Glutamatergic neuron (in vitro differentiated cells): ENCODE measurements around the gene PPP1R18. TPM values are rescaled to one million over a fixed set of nuclear protein-coding genes. Genes with fewer than 3 reads are reported as not detected.
A peak's percentile ranks its signal among the peaks of the same experiment; 100 is the strongest.

Experiments
- DNase-seq: peaks from one replicate; pipeline ENCODE4 v3.0.0; 2022
- H3K27ac Mint-ChIP-seq: one replicate; pipeline ENCODE4 v1.8.0; 2020; ENCODE audit warnings: mild to moderate bottlenecking, mixed read lengths, inconsistent platforms; ENCODE audit not compliant: unreplicated experiment
- H3K27me3 Mint-ChIP-seq: one replicate; pipeline ENCODE4 v1.8.0; 2020; ENCODE audit warnings: mild to moderate bottlenecking, moderate library complexity, mixed read lengths, inconsistent platforms; ENCODE audit not compliant: unreplicated experiment
- H3K36me3 Mint-ChIP-seq: one replicate; pipeline ENCODE4 v1.8.0; 2020; ENCODE audit warnings: mild to moderate bottlenecking, mixed read lengths, inconsistent platforms; ENCODE audit not compliant: unreplicated experiment
- H3K4me1 Mint-ChIP-seq: one replicate; pipeline ENCODE4 v1.8.0; 2020; ENCODE audit warnings: mild to moderate bottlenecking, low read depth, mixed read lengths, inconsistent platforms; ENCODE audit not compliant: unreplicated experiment
- H3K4me3 Mint-ChIP-seq: one replicate; pipeline ENCODE4 v1.8.0; 2020; ENCODE audit warnings: mild to moderate bottlenecking, mixed read lengths, inconsistent platforms; ENCODE audit not compliant: unreplicated experiment
- H3K9me3 Mint-ChIP-seq: one replicate; pipeline ENCODE4 v1.8.0; 2020; ENCODE audit warnings: mild to moderate bottlenecking, moderate library complexity, mixed read lengths, inconsistent platforms; ENCODE audit not compliant: unreplicated experiment
- total RNA-seq: library from RNA; stranded (reverse); fragmentation: NEBNext Ultra II Directional; extraction: Animal tissue kit (Norgen Biotek cat#: 25700); gene quantifications from one replicate; pipeline ENCODE4 v1.2.1, GENCODE V29; 2021; ENCODE audit not compliant: unreplicated experiment
- TF ChIP-seq, protein P1 (sequence below): fragments of 200-600 bp; sonication (generic); IDR thresholded peaks from one replicate; pipeline ENCODE4 v1.5.0; 2021; ENCODE audit not compliant: partially characterized antibody, unreplicated experiment

The PPP1R18 gene
- total RNA-seq, 1 donor from 2014 or later: 175 TPM

- Mint-ChIP-seq H3K4me1 (peaks cover 35% of the 10 kb centered on the region), H3K9me3 (peaks cover 19% of the 10 kb centered on the region), H3K27ac (peak overlapping the region; percentile 90), H3K4me3 (peak overlapping the region; percentile 88), H3K27me3 (peaks cover 18% of the 10 kb centered on the region), H3K36me3 (no peaks in the 10 kb centered on the region)
- DNase-seq: no peak
- TF ChIP-seq, protein P1, sequence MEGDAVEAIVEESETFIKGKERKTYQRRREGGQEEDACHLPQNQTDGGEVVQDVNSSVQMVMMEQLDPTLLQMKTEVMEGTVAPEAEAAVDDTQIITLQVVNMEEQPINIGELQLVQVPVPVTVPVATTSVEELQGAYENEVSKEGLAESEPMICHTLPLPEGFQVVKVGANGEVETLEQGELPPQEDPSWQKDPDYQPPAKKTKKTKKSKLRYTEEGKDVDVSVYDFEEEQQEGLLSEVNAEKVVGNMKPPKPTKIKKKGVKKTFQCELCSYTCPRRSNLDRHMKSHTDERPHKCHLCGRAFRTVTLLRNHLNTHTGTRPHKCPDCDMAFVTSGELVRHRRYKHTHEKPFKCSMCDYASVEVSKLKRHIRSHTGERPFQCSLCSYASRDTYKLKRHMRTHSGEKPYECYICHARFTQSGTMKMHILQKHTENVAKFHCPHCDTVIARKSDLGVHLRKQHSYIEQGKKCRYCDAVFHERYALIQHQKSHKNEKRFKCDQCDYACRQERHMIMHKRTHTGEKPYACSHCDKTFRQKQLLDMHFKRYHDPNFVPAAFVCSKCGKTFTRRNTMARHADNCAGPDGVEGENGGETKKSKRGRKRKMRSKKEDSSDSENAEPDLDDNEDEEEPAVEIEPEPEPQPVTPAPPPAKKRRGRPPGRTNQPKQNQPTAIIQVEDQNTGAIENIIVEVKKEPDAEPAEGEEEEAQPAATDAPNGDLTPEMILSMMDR: no peak
Measured at GRCh38 chr6:30691208-30691847, 4.9 kb upstream of the PPP1R18 start.

GRCh38 chr6:30690403-30691207 is 4.2 kb upstream of the PPP1R18 start, which contains the start of gene NRM:
NRM (minus strand) TSS chr6:30690984; CDS start chr6:30690974, 10 bp downstream.
- Mint-ChIP-seq H3K27me3 (peaks cover 24% of the 10 kb centered on the region), H3K9me3 (peaks cover 21% of the 10 kb centered on the region)

DNA sequence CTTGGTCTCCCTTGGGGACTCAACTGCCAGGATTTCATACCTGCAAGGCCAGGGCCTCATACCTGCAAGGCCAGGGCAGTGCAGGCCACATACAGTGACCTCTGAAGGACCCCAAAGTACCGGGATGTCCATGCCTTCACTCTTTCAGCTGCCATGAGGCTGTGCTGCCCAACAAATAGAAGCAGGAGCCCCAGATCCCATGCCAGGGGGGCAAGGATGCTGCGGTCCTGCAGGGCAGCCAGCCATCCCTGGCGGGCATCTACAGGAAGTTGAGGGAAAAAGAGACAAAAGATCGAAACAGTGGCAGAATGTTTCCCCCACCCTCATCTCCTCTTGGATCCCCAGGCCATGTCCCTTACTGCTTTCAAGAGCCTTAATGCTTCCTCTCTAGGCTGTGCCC is 3.5 kb upstream of the PPP1R18 start:
- Mint-ChIP-seq H3K4me3 (peak overlapping the region; percentile 100), H3K36me3 (peaks cover 4% of the 10 kb centered on the region), H3K27ac (peak overlapping the region; percentile 100), H3K9me3 (peaks cover 25% of the 10 kb centered on the region), H3K27me3 (peaks cover 28% of the 10 kb centered on the region), H3K4me1 (peaks cover 40% of the 10 kb centered on the region)
- no peak for DNase-seq
- TF ChIP-seq, protein P1: no peak

More at GRCh38 chr6:30690403-30691207, 4.2 kb upstream of the PPP1R18 start, which contains the start of gene NRM:
- Mint-ChIP-seq H3K27ac (peak within 1 kb of the TSS; percentile 100), H3K36me3 (no peaks in the 10 kb centered on the region), H3K4me1 (peaks cover 35% of the 10 kb centered on the region), H3K4me3 (peak within 1 kb of the TSS; percentile 100)
- TF ChIP-seq, protein P1: no peak
- peak; percentile 92 for DNase-seq

GRCh38 chr6:30689022-30689865 is 2.8 kb upstream of the PPP1R18 start:
- DNase-seq: no peak
- peaks cover 5% of the 10 kb centered on the region for H3K36me3 Mint-ChIP-seq
- peaks cover 42% of the 10 kb centered on the region for H3K4me1 Mint-ChIP-seq
- H3K9me3 Mint-ChIP-seq: peaks cover 27% of the 10 kb centered on the region
- TF ChIP-seq, protein P1: no peak
- H3K4me3 Mint-ChIP-seq: peak overlapping the region; percentile 100
- H3K27me3 Mint-ChIP-seq: peaks cover 31% of the 10 kb centered on the region
- peak overlapping the region; percentile 100 for H3K27ac Mint-ChIP-seq
